K562 (cell line): ENCODE results near the gene NCAM2. TPM values are rescaled to one million over a fixed set of nuclear protein-coding genes. Genes with fewer than 3 reads are reported as not detected.

Experiments
- ATAC-seq: fragments of 200-7000 bp; cut with Tn5 transposase; 3 replicates; pipeline ENCODE4 v1.9.1; 2020; ENCODE audit warnings: moderate library complexity
- BruUV-seq: library from RNA; stranded (reverse); fragments of 400-500 nt; replicated peaks from 2 replicates; lab custom pipeline; 2021; lab: Mats Ljungman, UMichigan
- CTCF ChIA-PET: fragments of 300-600 bp; formaldehyde crosslinking; extraction: SDS; loops from one replicate; lab custom pipeline; 2021; ENCODE audit warnings: low intra/inter-chr PET ratio; lab: Yijun Ruan, JAX
- POLR2A ChIA-PET: fragments of 300-600, 350-650 bp; sonication (Branson Sonifier 250); formaldehyde crosslinking; extraction: SDS; loops from one replicate; lab custom pipeline; 2021; ENCODE audit warnings: antibody characterized with exemption, inconsistent platforms; lab: Yijun Ruan, JAX
- DNase-seq, 4 experiments: peaks; one replicate each; pipeline versions ENCODE4 v3.0.0 to v3.0.0-alpha.2; 2011 to 2018; ENCODE audit warnings: low spot score in 3 of 4, mixed read lengths in 3 of 4; ENCODE audit errors: extremely low read depth in 1 of 4
- FAIRE-seq: peaks from 2 replicates; lab custom pipeline; 2011; peaks lifted over from hg19 to GRCh38; lab: Jason Lieb, UNC
- H2AFZ ChIP-seq: 2 replicates; pipeline ENCODE4 v1.6.0; 2011; ENCODE audit warnings: low read depth, low read length, control low read depth, inconsistent platforms
- H3K27ac ChIP-seq: fragments of 200-600 bp; 3 replicates; pipeline ENCODE4 v1.8.0; 2011; ENCODE audit warnings: low read depth, mild to moderate bottlenecking, control low read depth, inconsistent platforms, low read length, moderate library complexity, mixed read lengths; ENCODE audit errors: extremely low read depth
- H3K27me3 ChIP-seq, 2 experiments: fragments of 300-600 bp in 1 of 2; 2 replicates in 1 of 2; 3 replicates in 1 of 2; pipeline versions ENCODE4 v1.6.0 to v1.8.0; 2011; ENCODE audit warnings: inconsistent platforms in 2 of 2, low read length in 2 of 2, mild to moderate bottlenecking in 1 of 2, mixed read lengths in 1 of 2, moderate library complexity in 1 of 2; ENCODE audit not compliant: control insufficient read depth in 2 of 2, insufficient read depth in 2 of 2
- H3K36me3 ChIP-seq: fragments of 300-600 bp; 3 replicates; pipeline ENCODE4 v1.8.0; 2011; ENCODE audit warnings: mild to moderate bottlenecking, low read length, inconsistent platforms; ENCODE audit not compliant: control insufficient read depth, insufficient read depth
- H3K4me1 ChIP-seq, 2 experiments: fragments of 200-600 bp in 1 of 2; replicated peaks in 1 of 2; 2 replicates in 1 of 2; 3 replicates in 1 of 2; pipeline versions ENCODE4 v1.5.1 to v1.8.0; 2011; ENCODE audit warnings: inconsistent platforms in 2 of 2, low read length in 2 of 2, mild to moderate bottlenecking in 1 of 2, mixed read lengths in 1 of 2, moderate library complexity in 1 of 2; ENCODE audit not compliant: control insufficient read depth in 2 of 2, insufficient read depth in 2 of 2
- H3K4me2 ChIP-seq: 2 replicates; pipeline ENCODE4 v1.6.1; 2011; ENCODE audit warnings: low read length, control low read depth, inconsistent platforms, mixed read lengths; ENCODE audit not compliant: insufficient read depth
- H3K4me3 ChIP-seq: fragments of 200-600 bp; sonication (generic), shearing (Covaris generic); 2 replicates; pipeline ENCODE4 v1.5.1; 2016; ENCODE audit warnings: control low read depth, inconsistent platforms
- H3K79me2 ChIP-seq: fragments of 200-600 bp; 3 replicates; pipeline ENCODE4 v1.8.0; 2011; ENCODE audit warnings: low read length, inconsistent platforms; ENCODE audit not compliant: control insufficient read depth, insufficient read depth
- H3K9ac ChIP-seq, 2 experiments: 2 replicates each; pipeline versions ENCODE4 v1.6.0 to v1.6.1; 2011; ENCODE audit warnings: low read depth in 2 of 2, low read length in 2 of 2, control low read depth in 1 of 2, inconsistent platforms in 1 of 2, mild to moderate bottlenecking in 1 of 2, mixed read lengths in 1 of 2; ENCODE audit not compliant: insufficient read depth in 1 of 2
- H3K9me1 ChIP-seq: one replicate; pipeline ENCODE4 v1.6.0; 2011; ENCODE audit warnings: inconsistent platforms, mild to moderate bottlenecking, low read length, moderate library complexity; ENCODE audit not compliant: control insufficient read depth, insufficient read depth
- H3K9me3 ChIP-seq: replicated peaks from 2 replicates; pipeline ENCODE4 v1.5.1; 2011; ENCODE audit warnings: low read depth, low read length, inconsistent platforms; ENCODE audit not compliant: control insufficient read depth, insufficient read depth
- H4K20me1 ChIP-seq: replicated peaks from 2 replicates; pipeline ENCODE4 v1.6.1; 2011; ENCODE audit warnings: low read length, inconsistent platforms, mixed read lengths; ENCODE audit not compliant: control insufficient read depth, insufficient read depth
- DACH1 ChIP-seq: fragments of 450-650 bp; IDR thresholded peaks from 2 replicates; pipeline ENCODE4 v1.6.1; 2018; ENCODE audit not compliant: partially characterized antibody
- HMG20B ChIP-seq: fragments of 250-450 bp; sonication (Bioruptor Pico); IDR thresholded peaks from 2 replicates; pipeline ENCODE4 v1.5.0; 2021; ENCODE audit warnings: mild to moderate bottlenecking
- ILF3 ChIP-seq: fragments of 450-650 bp; IDR thresholded peaks from 2 replicates; pipeline ENCODE4 v1.6.1; 2018; ENCODE audit warnings: antibody characterized with exemption, mild to moderate bottlenecking, moderate library complexity, borderline replicate concordance
- MIER1 ChIP-seq: fragments of 450-650 bp; IDR thresholded peaks from 2 replicates; pipeline ENCODE4 v1.6.1; 2016; ENCODE audit warnings: antibody characterized with exemption, mild to moderate bottlenecking, low read depth
- NFATC3 ChIP-seq: fragments of 450-650 bp; IDR thresholded peaks from 2 replicates; pipeline ENCODE4 v1.6.1; 2017; ENCODE audit warnings: mild to moderate bottlenecking
- PHF21A ChIP-seq: fragments of 450-650 bp; IDR thresholded peaks from 2 replicates; pipeline ENCODE4 v1.6.1; 2017; ENCODE audit warnings: low read depth, borderline replicate concordance
- PURB ChIP-seq: sonication (generic); formaldehyde crosslinking; IDR thresholded peaks from 2 replicates; pipeline ENCODE4 v1.9.0; 2021; ENCODE audit warnings: low read depth, mild to moderate bottlenecking, missing genetic modification reagents
- RHOXF2B ChIP-seq: fragments of 250-450 bp; sonication (Bioruptor Pico); conservative IDR thresholded peaks from 2 replicates; pipeline ENCODE4 v1.5.1; 2021
- SMAD2 ChIP-seq: fragments of 150-350 bp; IDR thresholded peaks from 2 replicates; pipeline ENCODE4 v1.6.1; 2014; ENCODE audit warnings: low read depth, mild to moderate bottlenecking, low read length
- TAF1 ChIP-seq: IDR thresholded peaks from 2 replicates; pipeline ENCODE4 v1.6.1; 2011; ENCODE audit warnings: mild to moderate bottlenecking, low read length, moderate library complexity; ENCODE audit not compliant: insufficient read depth, control insufficient read depth, severe bottlenecking; ENCODE audit errors: extremely low read depth
- TCF7 ChIP-seq: sonication (generic); IDR thresholded peaks from 2 replicates; pipeline ENCODE4 v1.6.1; 2016; ENCODE audit warnings: antibody characterized with exemption, borderline replicate concordance
- TGIF2 ChIP-seq: sonication (generic); formaldehyde crosslinking; IDR thresholded peaks from 2 replicates; pipeline ENCODE4 v1.8.1; 2022; ENCODE audit warnings: mild to moderate bottlenecking, missing genetic modification reagents, moderate library complexity
- ZNF324 ChIP-seq: fragments of 250-450 bp; sonication (Bioruptor Pico); IDR thresholded peaks from 2 replicates; pipeline ENCODE4 v1.4.0; 2020; ENCODE audit warnings: mild to moderate bottlenecking
- ZNF561 ChIP-seq: fragments of 450-650 bp; formaldehyde crosslinking; conservative IDR thresholded peaks from 2 replicates; pipeline ENCODE4 v1.4.0; 2020; ENCODE audit warnings: mild to moderate bottlenecking, moderate library complexity
- in situ Hi-C: fragments of 300-500 bp; cut with MboI; formaldehyde crosslinking; loops from 4 replicates; pipeline ENCODE4 v1.15.0; 2018; ENCODE audit warnings: inconsistent platforms, mixed read lengths
- intact Hi-C: fragments of 100-400 bp; cut with micrococcal nuclease; formaldehyde crosslinking; loops from 2 replicates; pipeline ENCODE4 v1.14.2; 2022
- polyA plus RNA-seq, 8 experiments: library from polyadenylated mRNA; depleted of rRNA in 4 of 8; stranded (reverse) in 5 of 8; unstranded in 3 of 8; fragments of >200 nt; fragmentation: Nextera tagmentation in 2 of 8; fragmentation: Illumina TruSeq in 1 of 8; extraction: Ambion mirVana in 2 of 8; extraction: Trizol in 1 of 8; gene quantifications; 2 replicates each; pipeline versions ENCODE4 v1.2.1 to v1.2.3, GENCODE V29; 2011 to 2014; ENCODE audit warnings: inconsistent platforms in 1 of 8, missing spikeins in 1 of 8
- total RNA-seq, 7 experiments: library from RNA; depleted of rRNA in 6 of 7; stranded (reverse); fragments of >200 nt in 6 of 7; fragmentation: Illumina TruSeq in 2 of 7; extraction: Trizol in 2 of 7; gene quantifications; 2 replicates each; pipeline versions ENCODE4 v1.2.1 to v1.2.3, GENCODE V29; 2011 to 2021; ENCODE audit warnings: low replicate concordance in 1 of 7
- TF ChIP-seq, protein P1 (sequence below), 2 experiments: fragments of 450-650 bp; IDR thresholded peaks; 2 replicates each; pipeline ENCODE4 v1.6.1; 2016

The NCAM2 gene
- total and polyA plus RNA-seq, 9 of the 15 experiments (the other 6 are each of a cell fraction or from before 2014, with no cell fraction given), result 14.0 to 58.2 (median 27.8) TPM

DNA sequence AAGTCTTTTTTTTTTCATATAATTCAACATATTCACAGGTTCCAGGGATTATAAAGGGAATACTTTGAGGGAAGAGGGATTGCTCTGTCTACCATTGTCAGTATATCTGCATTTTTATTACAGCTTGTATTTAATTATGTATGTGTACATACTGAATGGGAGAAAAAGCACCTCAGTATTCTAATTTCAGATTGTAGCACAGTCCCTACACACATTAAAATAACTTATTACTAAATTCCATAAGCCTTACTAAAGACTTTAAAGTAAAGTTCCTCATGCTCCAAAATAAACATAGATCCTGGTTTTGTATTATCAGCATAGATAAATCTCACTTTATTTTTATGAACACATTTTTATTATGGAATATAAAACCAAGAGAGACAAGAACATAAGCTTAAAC is 134.2 kb downstream of the NCAM2 start:
- H3K4me2 ChIP-seq, result no peak overlapping the region
- ChIA-PET CTCF (no interaction called here), POLR2A (no interaction called here)
- in situ Hi-C loops (no loop called here), intact Hi-C loops (no loop called here)
- no peaks in the 10 kb centered on the region for H3K27me3 ChIP-seq
- FAIRE-seq, result no peak
- peaks cover 4% of the 10 kb centered on the region; the same call in 1 of the 3 replicates for H3K36me3 ChIP-seq
- no TSS peak for BruUV-seq
- no peaks in the 10 kb centered on the region for H4K20me1 ChIP-seq
- no peaks in the 10 kb centered on the region for H3K9me1 ChIP-seq
- H3K4me3 ChIP-seq, result no peak overlapping the region
- TF ChIP-seq RHOXF2B (CRISPR knock-in tag) (no peak), SMAD2 (no peak), ZNF324 (CRISPR knock-in tag) (no peak), TGIF2 (CRISPR knock-in tag) (no peak), DACH1 (no peak), ZNF561 (CRISPR knock-in tag) (no peak), TCF7 (no peak), MIER1 (no peak), NFATC3 (no peak), ILF3 (no peak), PHF21A (no peak), PURB (CRISPR knock-in tag) (no peak), TAF1 (no peak), HMG20B (CRISPR knock-in tag) (no peak)
- TF ChIP-seq, protein P1, sequence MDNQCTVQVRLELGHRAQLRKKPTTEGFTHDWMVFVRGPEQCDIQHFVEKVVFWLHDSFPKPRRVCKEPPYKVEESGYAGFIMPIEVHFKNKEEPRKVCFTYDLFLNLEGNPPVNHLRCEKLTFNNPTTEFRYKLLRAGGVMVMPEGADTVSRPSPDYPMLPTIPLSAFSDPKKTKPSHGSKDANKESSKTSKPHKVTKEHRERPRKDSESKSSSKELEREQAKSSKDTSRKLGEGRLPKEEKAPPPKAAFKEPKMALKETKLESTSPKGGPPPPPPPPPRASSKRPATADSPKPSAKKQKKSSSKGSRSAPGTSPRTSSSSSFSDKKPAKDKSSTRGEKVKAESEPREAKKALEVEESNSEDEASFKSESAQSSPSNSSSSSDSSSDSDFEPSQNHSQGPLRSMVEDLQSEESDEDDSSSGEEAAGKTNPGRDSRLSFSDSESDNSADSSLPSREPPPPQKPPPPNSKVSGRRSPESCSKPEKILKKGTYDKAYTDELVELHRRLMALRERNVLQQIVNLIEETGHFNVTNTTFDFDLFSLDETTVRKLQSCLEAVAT (IDR thresholded peaks at IDR 0.05), result no peak
- no peaks in the 10 kb centered on the region for H3K9me3 ChIP-seq
- no peaks in the 10 kb centered on the region for H3K4me1 ChIP-seq
- H3K27ac ChIP-seq, result no peak overlapping the region
- DNase-seq, result no peak
- H3K79me2 ChIP-seq, result no peaks in the 10 kb centered on the region
- H2AFZ ChIP-seq, result no peak overlapping the region
- ATAC-seq, result no peak
- H3K9ac ChIP-seq, result no peak overlapping the region
